Calu3 (cell line): ENCODE data around the gene DDX42. TPM values are rescaled to one million over a fixed set of nuclear protein-coding genes. Genes with fewer than 3 reads are reported as not detected.

Source experiments
- BruUV-seq: library from RNA; stranded (reverse); fragments of 400-500 nt; replicated peaks from 2 replicates; lab custom pipeline; 2021; lab: Mats Ljungman, UMichigan
- CTCF ChIA-PET: fragments of 300-600 bp; sonication (Branson Sonifier 250); formaldehyde crosslinking; loops from one replicate; lab custom pipeline; 2022; ENCODE audit warnings: antibody characterized with exemption; lab: Charles Lee
- DNase-seq: peaks from one replicate; pipeline ENCODE4 v3.0.0; 2022
- H3K27ac Mint-ChIP-seq: one replicate; pipeline ENCODE4 v1.8.0; 2022; ENCODE audit warnings: mixed read lengths; ENCODE audit not compliant: unreplicated experiment
- H3K27me3 Mint-ChIP-seq: one replicate; pipeline ENCODE4 v1.8.0; 2022; ENCODE audit warnings: mixed read lengths; ENCODE audit not compliant: unreplicated experiment
- H3K36me3 Mint-ChIP-seq: one replicate; pipeline ENCODE4 v1.8.0; 2022; ENCODE audit warnings: mild to moderate bottlenecking, moderate library complexity, mixed read lengths; ENCODE audit not compliant: insufficient read depth, unreplicated experiment
- H3K4me1 Mint-ChIP-seq: one replicate; pipeline ENCODE4 v1.8.0; 2022; ENCODE audit warnings: mild to moderate bottlenecking, low read depth, mixed read lengths; ENCODE audit not compliant: unreplicated experiment
- H3K4me3 Mint-ChIP-seq: one replicate; pipeline ENCODE4 v1.8.0; 2022; ENCODE audit warnings: mild to moderate bottlenecking, low read depth, moderate library complexity, mixed read lengths; ENCODE audit not compliant: unreplicated experiment
- H3K9me3 Mint-ChIP-seq: one replicate; pipeline ENCODE4 v1.8.0; 2022; ENCODE audit warnings: low read depth, mixed read lengths; ENCODE audit not compliant: unreplicated experiment
- intact Hi-C: fragments of 100-400 bp; cut with micrococcal nuclease; formaldehyde crosslinking; loops from one replicate; pipeline ENCODE4 v1.10.0; 2022; ENCODE audit not compliant: unreplicated experiment
- total RNA-seq: library from RNA; stranded (reverse); gene quantifications from 2 replicates; pipeline ENCODE4 v1.2.3, GENCODE V29; 2022
- TF ChIP-seq, protein P1 (sequence below): fragments of 200-600 bp; IDR thresholded peaks from one replicate; pipeline ENCODE4 v1.8.0; 2022; ENCODE audit warnings: antibody characterized with exemption; ENCODE audit not compliant: unreplicated experiment

DDX42 gene
- total RNA-seq, 1 experiment from 2014 or later: 99.5 TPM

GRCh38 chr17:63827002-63827800 is 53.2 kb downstream of the DDX42 start, which contains the start of the genes FTSJ3 and PSMC5:
FTSJ3 (minus strand) TSS chr17:63827663; CDS start chr17:63826902, 761 bp downstream.
PSMC5 (plus strand) TSS chr17:63827431; CDS start chr17:63827491, 60 bp downstream.
- H3K4me3 Mint-ChIP-seq: peak within 1 kb of the TSS; percentile 99
- H3K9me3 Mint-ChIP-seq: no peaks in the 10 kb centered on the region
- H3K27me3 Mint-ChIP-seq: no peaks in the 10 kb centered on the region
- intact Hi-C loops: no loop called here
- peak; percentile 89 for DNase-seq
- H3K27ac Mint-ChIP-seq: peak within 1 kb of the TSS; percentile 97
- TF ChIP-seq, protein P1, sequence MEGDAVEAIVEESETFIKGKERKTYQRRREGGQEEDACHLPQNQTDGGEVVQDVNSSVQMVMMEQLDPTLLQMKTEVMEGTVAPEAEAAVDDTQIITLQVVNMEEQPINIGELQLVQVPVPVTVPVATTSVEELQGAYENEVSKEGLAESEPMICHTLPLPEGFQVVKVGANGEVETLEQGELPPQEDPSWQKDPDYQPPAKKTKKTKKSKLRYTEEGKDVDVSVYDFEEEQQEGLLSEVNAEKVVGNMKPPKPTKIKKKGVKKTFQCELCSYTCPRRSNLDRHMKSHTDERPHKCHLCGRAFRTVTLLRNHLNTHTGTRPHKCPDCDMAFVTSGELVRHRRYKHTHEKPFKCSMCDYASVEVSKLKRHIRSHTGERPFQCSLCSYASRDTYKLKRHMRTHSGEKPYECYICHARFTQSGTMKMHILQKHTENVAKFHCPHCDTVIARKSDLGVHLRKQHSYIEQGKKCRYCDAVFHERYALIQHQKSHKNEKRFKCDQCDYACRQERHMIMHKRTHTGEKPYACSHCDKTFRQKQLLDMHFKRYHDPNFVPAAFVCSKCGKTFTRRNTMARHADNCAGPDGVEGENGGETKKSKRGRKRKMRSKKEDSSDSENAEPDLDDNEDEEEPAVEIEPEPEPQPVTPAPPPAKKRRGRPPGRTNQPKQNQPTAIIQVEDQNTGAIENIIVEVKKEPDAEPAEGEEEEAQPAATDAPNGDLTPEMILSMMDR: peak; percentile 36
- BruUV-seq: no TSS peak
- H3K4me1 Mint-ChIP-seq: no peaks in the 10 kb centered on the region
- CTCF ChIA-PET: interaction anchor here (0.8 to 1.1 kb wide), 3 partner anchors 11 to 53 kb away, joined by 3 to 5 read pairs (median 3); partner anchors contain the start of genes CCDC47 and DDX42
- H3K36me3 Mint-ChIP-seq: peaks cover 65% of the 10 kb centered on the region

DNA sequence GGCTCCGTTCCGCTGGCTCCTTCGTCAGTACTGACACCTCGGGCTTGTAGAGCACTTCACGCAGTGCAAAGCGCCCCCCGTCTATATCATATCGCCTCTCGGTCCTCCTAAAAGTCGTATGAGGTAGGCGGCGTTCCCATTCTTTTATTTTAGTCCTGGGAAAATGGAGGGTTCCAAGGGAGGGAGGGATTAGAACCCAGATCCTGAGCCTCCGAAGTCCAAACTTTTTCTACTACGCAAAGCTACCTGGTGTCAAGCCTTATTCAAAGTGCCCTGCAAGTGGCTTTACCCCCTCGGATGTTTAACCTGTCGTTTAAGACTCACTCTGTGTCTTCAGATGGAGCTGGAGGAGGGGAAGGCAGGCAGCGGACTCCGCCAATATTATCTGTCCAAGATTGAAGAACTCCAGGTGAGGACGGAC is 53.8 kb downstream of the DDX42 start:
- H3K9me3 Mint-ChIP-seq: no peaks in the 10 kb centered on the region
- peak overlapping the region; percentile 99 for H3K4me3 Mint-ChIP-seq
- H3K27me3 Mint-ChIP-seq: no peaks in the 10 kb centered on the region
- TF ChIP-seq, protein P1: no peak
- CTCF ChIA-PET: interaction anchor here (1.1 kb wide), 1 partner anchor 11 kb away, joined by 3 read pairs; no protein-coding TSS in a partner anchor
- DNase-seq: no peak
- H3K27ac Mint-ChIP-seq: peak overlapping the region; percentile 97
- peaks cover 62% of the 10 kb centered on the region for H3K36me3 Mint-ChIP-seq
- no peaks in the 10 kb centered on the region for H3K4me1 Mint-ChIP-seq
- BruUV-seq: no TSS peak
- intact Hi-C loops: no loop called here

- no peak overlapping the region for H3K27ac Mint-ChIP-seq
- TF ChIP-seq, protein P1: no peak
- H3K36me3 Mint-ChIP-seq: peaks cover 51% of the 10 kb centered on the region
- CTCF ChIA-PET: interaction anchor here (0.5 kb wide), 1 partner anchor 20 kb away, joined by 3 read pairs; no protein-coding TSS in a partner anchor
- BruUV-seq: no TSS peak
- DNase-seq: no peak
- H3K9me3 Mint-ChIP-seq: no peaks in the 10 kb centered on the region
- no peaks in the 10 kb centered on the region for H3K4me1 Mint-ChIP-seq
- no peak overlapping the region for H3K4me3 Mint-ChIP-seq
- intact Hi-C loops: no loop called here
- H3K27me3 Mint-ChIP-seq: no peaks in the 10 kb centered on the region
Measured at GRCh38 chr17:63828936-63829335, 55.0 kb downstream of the DDX42 start.

- DNase-seq: no peak
- CTCF ChIA-PET: no interaction called here
- H3K36me3 Mint-ChIP-seq: peaks cover 46% of the 10 kb centered on the region
- H3K9me3 Mint-ChIP-seq: no peaks in the 10 kb centered on the region
- H3K27ac Mint-ChIP-seq: no peak overlapping the region
- TF ChIP-seq, protein P1: no peak
- intact Hi-C loops: no loop called here
- peaks cover 7% of the 10 kb centered on the region for H3K4me1 Mint-ChIP-seq
- no peak overlapping the region for H3K4me3 Mint-ChIP-seq
- no peaks in the 10 kb centered on the region for H3K27me3 Mint-ChIP-seq
- no TSS peak for BruUV-seq
Measured at GRCh38 chr17:63830278-63830677, 56.3 kb downstream of the DDX42 start.
